Glutamatergic neuron (in vitro differentiated cells): ENCODE data around the gene NXPH3. TPM values are rescaled to one million over a fixed set of nuclear protein-coding genes. Genes with fewer than 3 reads are reported as not detected.
"Not testable (repeated sequence)": the region's sequence is repeated elsewhere in the genome, so short reads cannot be mapped to it uniquely, and the experiment has no call there.

Experiments used
- DNase-seq: peaks from one replicate; pipeline ENCODE4 v3.0.0; 2022
- H3K27ac Mint-ChIP-seq: one replicate; pipeline ENCODE4 v1.8.0; 2020; ENCODE audit warnings: mild to moderate bottlenecking, mixed read lengths, inconsistent platforms; ENCODE audit not compliant: unreplicated experiment
- H3K27me3 Mint-ChIP-seq: one replicate; pipeline ENCODE4 v1.8.0; 2020; ENCODE audit warnings: mild to moderate bottlenecking, moderate library complexity, mixed read lengths, inconsistent platforms; ENCODE audit not compliant: unreplicated experiment
- H3K36me3 Mint-ChIP-seq: one replicate; pipeline ENCODE4 v1.8.0; 2020; ENCODE audit warnings: mild to moderate bottlenecking, mixed read lengths, inconsistent platforms; ENCODE audit not compliant: unreplicated experiment
- H3K4me1 Mint-ChIP-seq: one replicate; pipeline ENCODE4 v1.8.0; 2020; ENCODE audit warnings: mild to moderate bottlenecking, low read depth, mixed read lengths, inconsistent platforms; ENCODE audit not compliant: unreplicated experiment
- H3K4me3 Mint-ChIP-seq: one replicate; pipeline ENCODE4 v1.8.0; 2020; ENCODE audit warnings: mild to moderate bottlenecking, mixed read lengths, inconsistent platforms; ENCODE audit not compliant: unreplicated experiment
- H3K9me3 Mint-ChIP-seq: one replicate; pipeline ENCODE4 v1.8.0; 2020; ENCODE audit warnings: mild to moderate bottlenecking, moderate library complexity, mixed read lengths, inconsistent platforms; ENCODE audit not compliant: unreplicated experiment
- total RNA-seq: library from RNA; stranded (reverse); fragmentation: NEBNext Ultra II Directional; extraction: Animal tissue kit (Norgen Biotek cat#: 25700); gene quantifications from one replicate; pipeline ENCODE4 v1.2.1, GENCODE V29; 2021; ENCODE audit not compliant: unreplicated experiment
- TF ChIP-seq, protein P1 (sequence below): fragments of 200-600 bp; sonication (generic); IDR thresholded peaks from one replicate; pipeline ENCODE4 v1.5.0; 2021; ENCODE audit not compliant: partially characterized antibody, unreplicated experiment

Gene NXPH3
- total RNA-seq, 1 donor from 2014 or later, result 2.0 TPM

DNA sequence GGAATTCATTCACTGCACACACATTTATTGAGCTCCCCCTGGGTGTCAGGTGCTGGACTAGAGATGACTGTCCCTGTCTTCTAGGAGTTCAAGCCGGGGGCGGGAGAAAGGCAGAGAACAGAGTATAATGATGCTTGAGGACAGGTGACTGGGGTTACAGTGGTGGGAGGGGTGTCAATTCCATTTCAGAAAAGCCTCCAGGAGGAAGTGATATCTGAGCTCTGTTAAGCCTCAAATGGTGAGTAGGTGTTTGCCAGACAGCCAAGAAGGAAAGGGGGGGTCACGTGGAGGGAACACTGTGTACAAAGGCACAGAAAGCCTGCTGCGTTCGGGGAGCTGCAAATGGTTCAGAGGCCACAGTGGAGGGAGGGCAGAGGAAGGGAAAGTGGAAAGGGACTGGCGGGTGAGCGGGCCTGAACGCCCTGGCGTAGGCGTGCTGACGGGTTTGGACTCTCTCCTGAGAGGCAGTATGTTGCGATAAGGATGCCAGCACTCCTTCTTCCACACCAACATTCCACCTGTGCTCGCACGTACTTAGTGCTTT is 9.7 kb upstream of the NXPH3 start:
- no peak overlapping the region for H3K27ac Mint-ChIP-seq
- H3K4me3 Mint-ChIP-seq, result no peak overlapping the region
- peaks cover 4% of the 10 kb centered on the region for H3K36me3 Mint-ChIP-seq
- TF ChIP-seq, protein P1, sequence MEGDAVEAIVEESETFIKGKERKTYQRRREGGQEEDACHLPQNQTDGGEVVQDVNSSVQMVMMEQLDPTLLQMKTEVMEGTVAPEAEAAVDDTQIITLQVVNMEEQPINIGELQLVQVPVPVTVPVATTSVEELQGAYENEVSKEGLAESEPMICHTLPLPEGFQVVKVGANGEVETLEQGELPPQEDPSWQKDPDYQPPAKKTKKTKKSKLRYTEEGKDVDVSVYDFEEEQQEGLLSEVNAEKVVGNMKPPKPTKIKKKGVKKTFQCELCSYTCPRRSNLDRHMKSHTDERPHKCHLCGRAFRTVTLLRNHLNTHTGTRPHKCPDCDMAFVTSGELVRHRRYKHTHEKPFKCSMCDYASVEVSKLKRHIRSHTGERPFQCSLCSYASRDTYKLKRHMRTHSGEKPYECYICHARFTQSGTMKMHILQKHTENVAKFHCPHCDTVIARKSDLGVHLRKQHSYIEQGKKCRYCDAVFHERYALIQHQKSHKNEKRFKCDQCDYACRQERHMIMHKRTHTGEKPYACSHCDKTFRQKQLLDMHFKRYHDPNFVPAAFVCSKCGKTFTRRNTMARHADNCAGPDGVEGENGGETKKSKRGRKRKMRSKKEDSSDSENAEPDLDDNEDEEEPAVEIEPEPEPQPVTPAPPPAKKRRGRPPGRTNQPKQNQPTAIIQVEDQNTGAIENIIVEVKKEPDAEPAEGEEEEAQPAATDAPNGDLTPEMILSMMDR, result no peak
- H3K9me3 Mint-ChIP-seq, result peaks cover 3% of the 10 kb centered on the region
- no peak for DNase-seq
- peaks cover 4% of the 10 kb centered on the region for H3K27me3 Mint-ChIP-seq
- H3K4me1 Mint-ChIP-seq, result peaks cover 2% of the 10 kb centered on the region

DNA sequence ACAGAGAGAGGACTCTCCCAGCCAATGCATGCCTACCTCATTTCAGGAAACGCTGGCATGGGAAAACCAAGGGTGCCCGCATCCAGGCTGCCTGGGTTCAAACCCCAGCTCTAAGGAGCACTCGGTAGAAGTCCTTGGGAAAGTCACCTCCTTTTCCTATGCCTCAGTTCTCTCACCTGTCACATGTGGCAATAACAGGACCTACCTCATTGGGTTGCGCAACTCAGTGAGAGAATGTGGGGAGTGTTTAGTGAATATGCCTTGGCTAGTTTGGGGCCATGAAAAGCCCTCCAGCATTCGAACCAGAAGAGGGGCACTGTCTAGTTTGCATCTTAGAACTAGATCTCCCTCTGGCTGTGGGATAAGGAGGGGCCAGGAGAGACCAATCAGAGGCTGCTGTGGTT is 9.0 kb upstream of the NXPH3 start:
- DNase-seq, result no peak
- no peak overlapping the region for H3K27ac Mint-ChIP-seq
- peaks cover 3% of the 10 kb centered on the region for H3K9me3 Mint-ChIP-seq
- peaks cover 2% of the 10 kb centered on the region for H3K4me1 Mint-ChIP-seq
- TF ChIP-seq, protein P1, result no peak
- no peaks in the 10 kb centered on the region for H3K36me3 Mint-ChIP-seq
- no peak overlapping the region for H3K4me3 Mint-ChIP-seq
- H3K27me3 Mint-ChIP-seq, result peaks cover 4% of the 10 kb centered on the region

DNA sequence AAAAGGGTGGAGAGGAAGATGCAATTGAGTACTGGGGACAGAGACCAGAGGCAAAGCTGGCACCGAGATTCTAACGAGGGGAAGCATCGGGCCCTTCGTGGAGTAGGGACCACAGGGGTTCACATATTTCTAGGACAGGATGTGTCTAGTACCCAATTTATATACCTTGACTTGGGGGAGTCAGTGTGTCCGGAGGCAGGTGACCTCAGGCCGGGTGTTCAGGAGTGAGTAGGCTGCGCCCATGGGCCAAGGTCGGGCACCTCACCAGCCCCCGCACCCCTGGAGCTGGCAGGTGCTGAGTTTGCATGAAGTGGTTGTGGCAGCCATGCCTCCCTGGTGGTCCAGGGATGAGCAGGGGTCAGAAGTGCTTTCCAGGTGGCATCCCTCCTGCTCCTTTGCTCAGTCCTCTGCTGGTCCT is 8.6 kb upstream of the NXPH3 start:
- peaks cover 4% of the 10 kb centered on the region for H3K27me3 Mint-ChIP-seq
- no peak overlapping the region for H3K4me3 Mint-ChIP-seq
- peaks cover 4% of the 10 kb centered on the region for H3K9me3 Mint-ChIP-seq
- H3K27ac Mint-ChIP-seq, result no peak overlapping the region
- TF ChIP-seq, protein P1, result no peak
- DNase-seq, result no peak
- peaks cover 2% of the 10 kb centered on the region for H3K4me1 Mint-ChIP-seq
- H3K36me3 Mint-ChIP-seq, result no peaks in the 10 kb centered on the region

DNA sequence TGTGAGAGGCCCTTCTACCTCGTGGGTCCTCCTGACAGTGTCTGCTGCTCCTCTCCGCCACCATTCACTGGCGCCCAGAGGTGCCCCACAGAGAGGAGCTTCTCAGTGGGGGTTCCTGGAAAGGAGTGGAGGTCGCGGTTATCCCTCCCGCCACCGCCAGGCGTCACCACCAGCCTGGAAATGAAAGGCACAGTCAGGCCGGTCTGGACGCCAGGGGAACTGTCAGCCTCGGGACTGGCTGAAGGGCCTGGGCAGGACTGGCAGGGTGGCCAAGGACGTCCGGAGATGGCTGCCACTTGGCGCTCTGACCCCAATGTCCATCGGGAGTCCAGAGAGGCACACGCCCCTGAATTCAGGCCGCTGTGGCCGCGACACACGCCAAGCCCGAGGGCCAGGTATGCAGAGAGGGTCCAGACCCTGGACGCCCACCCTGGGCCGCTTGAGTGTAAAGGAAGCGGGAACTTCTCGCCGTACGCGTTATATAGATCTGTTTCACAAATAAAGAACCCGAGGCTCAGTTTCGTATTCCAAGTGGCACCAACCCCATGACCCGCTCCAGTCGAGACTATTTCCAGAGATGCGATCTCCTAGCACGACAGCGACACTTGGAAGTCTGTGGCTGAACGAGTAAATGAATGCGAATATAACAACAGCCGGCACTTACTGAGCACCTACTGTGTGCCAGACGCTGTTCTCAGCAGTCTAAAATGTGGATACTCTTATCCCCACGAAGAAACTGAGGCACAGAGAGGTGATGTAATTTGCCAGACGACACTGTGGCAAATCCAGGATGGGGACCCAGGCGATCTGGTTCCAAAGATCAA is 7.6 kb upstream of the NXPH3 start:
- H3K27ac Mint-ChIP-seq, result no peak overlapping the region
- peaks cover 4% of the 10 kb centered on the region for H3K9me3 Mint-ChIP-seq
- H3K4me1 Mint-ChIP-seq, result peaks cover 2% of the 10 kb centered on the region
- no peaks in the 10 kb centered on the region for H3K36me3 Mint-ChIP-seq
- DNase-seq, result peak; percentile 94
- peaks cover 4% of the 10 kb centered on the region for H3K27me3 Mint-ChIP-seq
- TF ChIP-seq, protein P1, result peak; percentile 97
- peak overlapping the region; percentile 57 for H3K4me3 Mint-ChIP-seq

DNA sequence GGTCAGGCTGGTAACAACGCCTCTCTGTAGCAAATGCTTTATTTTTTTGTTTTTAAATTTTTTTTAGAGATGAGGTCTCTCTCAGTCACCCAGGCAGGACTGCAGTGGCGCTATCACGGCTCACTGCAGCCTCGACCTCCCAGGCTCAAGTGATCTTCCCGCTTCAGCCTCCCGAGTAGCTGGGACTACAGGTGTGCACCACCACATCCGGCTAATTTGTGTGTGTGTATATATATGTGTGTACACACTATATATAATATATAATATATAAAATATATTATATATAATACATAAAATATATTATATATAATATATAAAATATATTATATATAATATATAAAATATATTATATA is 7.0 kb upstream of the NXPH3 start:
- not testable (repeated sequence) for H3K4me1 Mint-ChIP-seq, H3K9me3 Mint-ChIP-seq, H3K36me3 Mint-ChIP-seq, H3K27me3 Mint-ChIP-seq, H3K27ac Mint-ChIP-seq, DNase-seq, H3K4me3 Mint-ChIP-seq
